A673 (cell line): ENCODE measurements around the gene AKT3. TPM values are rescaled to one million over a fixed set of nuclear protein-coding genes. Genes with fewer than 3 reads are reported as not detected.

Experiments
- BruUV-seq: library from RNA; stranded (reverse); fragments of 400-500 nt; replicated peaks from 2 replicates; lab custom pipeline; 2021; lab: Mats Ljungman, UMichigan
- CTCF ChIA-PET: fragments of 300-600 bp; sonication (Branson Sonifier 250); formaldehyde crosslinking; loops from one replicate; lab custom pipeline; 2022; ENCODE audit warnings: antibody characterized with exemption; lab: Charles Lee
- POLR2A ChIA-PET: fragments of 300-600 bp; sonication (Branson Sonifier 250); formaldehyde crosslinking; loops from one replicate; lab custom pipeline; 2022; ENCODE audit warnings: antibody characterized with exemption; ENCODE audit not compliant: low non-redundant PET; lab: Charles Lee
- DNase-seq: peaks from one replicate; pipeline ENCODE4 v3.0.0-alpha.2; 2015; ENCODE audit warnings: low spot score
- H3K27ac ChIP-seq: fragments of 200-600 bp; sonication (generic); 2 replicates; pipeline ENCODE4 v1.5.1; 2016; ENCODE audit warnings: mixed run types, low read depth, mild to moderate bottlenecking, mixed read lengths, antibody characterized with exemption, low read length; ENCODE audit not compliant: poor library complexity, severe bottlenecking
- H3K27me3 ChIP-seq: fragments of 200-600 bp; sonication (generic); replicated peaks from 2 replicates; pipeline ENCODE4 v1.6.1; 2017; ENCODE audit warnings: mixed run types, low read depth, mild to moderate bottlenecking, mixed read lengths, antibody characterized with exemption, low read length; ENCODE audit not compliant: insufficient read depth, poor library complexity
- H3K36me3 ChIP-seq: fragments of 200-600 bp; sonication (generic); 2 replicates; pipeline ENCODE4 v1.6.1; 2016; ENCODE audit warnings: mixed run types, mild to moderate bottlenecking, mixed read lengths, antibody characterized with exemption, low read length; ENCODE audit not compliant: insufficient read depth, poor library complexity, severe bottlenecking
- H3K4me1 ChIP-seq: fragments of 200-600 bp; sonication (generic); 2 replicates; pipeline ENCODE4 v1.6.1; 2017; ENCODE audit warnings: mixed run types, mild to moderate bottlenecking, mixed read lengths, antibody characterized with exemption, low read length; ENCODE audit not compliant: insufficient read depth, poor library complexity, severe bottlenecking
- H3K4me3 ChIP-seq: fragments of 200-600 bp; sonication (generic); 2 replicates; pipeline ENCODE4 v1.5.1; 2016; ENCODE audit warnings: low read depth, mixed run types, mild to moderate bottlenecking, mixed read lengths, low read length; ENCODE audit not compliant: poor library complexity, severe bottlenecking
- H3K9me3 ChIP-seq: fragments of 200-600 bp; sonication (generic); 2 replicates; pipeline ENCODE4 v1.6.1; 2016; ENCODE audit warnings: mixed run types, low read depth, mild to moderate bottlenecking, mixed read lengths, antibody characterized with exemption, low read length; ENCODE audit not compliant: poor library complexity, severe bottlenecking
- EZH2 ChIP-seq: fragments of 200-600 bp; sonication (generic); IDR thresholded peaks from 2 replicates; pipeline ENCODE4 v1.6.1; 2017; ENCODE audit warnings: borderline replicate concordance, low read depth, mild to moderate bottlenecking, mixed read lengths, antibody characterized with exemption, low read length; ENCODE audit not compliant: poor library complexity, severe bottlenecking
- intact Hi-C: fragments of 100-400 bp; cut with micrococcal nuclease; formaldehyde crosslinking; loops from one replicate; pipeline ENCODE4 v1.10.0; 2022; ENCODE audit not compliant: unreplicated experiment
- total RNA-seq: library from RNA; stranded (reverse); gene quantifications from 2 replicates; pipeline ENCODE4 v1.2.3, GENCODE V29; 2021
- TF ChIP-seq, protein P1 (sequence below): fragments of 300-800, 200-600 bp; sonication (generic); conservative IDR thresholded peaks from 2 replicates; pipeline ENCODE4 v1.5.1; 2017; ENCODE audit warnings: low read depth, mild to moderate bottlenecking, antibody characterized with exemption, low read length, moderate library complexity, mixed read lengths

The AKT3 gene
- total RNA-seq, 1 experiment from 2014 or later = 14.4 TPM

DNA sequence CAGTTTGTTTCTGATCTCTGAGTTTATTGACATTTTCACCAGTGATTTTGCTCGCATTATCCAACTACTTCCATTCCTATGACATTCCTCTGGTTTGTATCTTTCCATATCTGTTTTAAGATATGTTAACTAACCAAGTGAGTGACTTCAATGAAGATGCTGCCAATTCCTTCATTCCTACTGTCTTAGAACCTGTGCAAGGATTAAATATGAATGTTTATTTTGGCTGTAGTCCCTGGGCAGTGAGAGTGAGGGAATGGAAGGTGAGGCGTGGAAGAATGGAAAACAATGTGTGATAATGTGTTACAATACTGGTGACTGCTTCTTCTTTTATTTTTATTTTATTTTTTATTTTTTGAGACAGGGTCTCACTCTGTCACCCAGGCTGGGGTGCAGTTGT lies 411.2 kb downstream of the AKT3 start:
- Histone ChIP-seq H3K36me3 (no peaks in the 10 kb centered on the region), H3K9me3 (no peaks in the 10 kb centered on the region), H3K4me3 (no peak overlapping the region), H3K27me3 (no peaks in the 10 kb centered on the region), H3K27ac (no peak overlapping the region), H3K4me1 (peaks cover 5% of the 10 kb centered on the region)
- intact Hi-C loops = no loop called here
- TF ChIP-seq, protein P1, sequence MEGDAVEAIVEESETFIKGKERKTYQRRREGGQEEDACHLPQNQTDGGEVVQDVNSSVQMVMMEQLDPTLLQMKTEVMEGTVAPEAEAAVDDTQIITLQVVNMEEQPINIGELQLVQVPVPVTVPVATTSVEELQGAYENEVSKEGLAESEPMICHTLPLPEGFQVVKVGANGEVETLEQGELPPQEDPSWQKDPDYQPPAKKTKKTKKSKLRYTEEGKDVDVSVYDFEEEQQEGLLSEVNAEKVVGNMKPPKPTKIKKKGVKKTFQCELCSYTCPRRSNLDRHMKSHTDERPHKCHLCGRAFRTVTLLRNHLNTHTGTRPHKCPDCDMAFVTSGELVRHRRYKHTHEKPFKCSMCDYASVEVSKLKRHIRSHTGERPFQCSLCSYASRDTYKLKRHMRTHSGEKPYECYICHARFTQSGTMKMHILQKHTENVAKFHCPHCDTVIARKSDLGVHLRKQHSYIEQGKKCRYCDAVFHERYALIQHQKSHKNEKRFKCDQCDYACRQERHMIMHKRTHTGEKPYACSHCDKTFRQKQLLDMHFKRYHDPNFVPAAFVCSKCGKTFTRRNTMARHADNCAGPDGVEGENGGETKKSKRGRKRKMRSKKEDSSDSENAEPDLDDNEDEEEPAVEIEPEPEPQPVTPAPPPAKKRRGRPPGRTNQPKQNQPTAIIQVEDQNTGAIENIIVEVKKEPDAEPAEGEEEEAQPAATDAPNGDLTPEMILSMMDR = no peak
- no peak for TF ChIP-seq EZH2
- POLR2A ChIA-PET = no interaction called here
- CTCF ChIA-PET = no interaction called here
- no TSS peak for BruUV-seq
- no peak for DNase-seq

Other genes with a start within 250 kb of the AKT3 start
- gene ZBTB18, start 201.0 kb upstream of the AKT3 start, total RNA-seq = 15.2 and 15.5 TPM in 2 replicates